Activated CD4-positive, CD25-positive, alpha-beta regulatory T cell (primary cell): Measurements from ENCODE around the gene FOXR1.
A peak's percentile ranks its signal among the peaks of the same experiment; 100 is the strongest.

Experiments used
- DNase-seq, 4 experiments: peaks; one replicate each; lab custom pipeline; 2025; lab: John Stamatoyannopoulos, UW

The FOXR1 gene

DNA sequence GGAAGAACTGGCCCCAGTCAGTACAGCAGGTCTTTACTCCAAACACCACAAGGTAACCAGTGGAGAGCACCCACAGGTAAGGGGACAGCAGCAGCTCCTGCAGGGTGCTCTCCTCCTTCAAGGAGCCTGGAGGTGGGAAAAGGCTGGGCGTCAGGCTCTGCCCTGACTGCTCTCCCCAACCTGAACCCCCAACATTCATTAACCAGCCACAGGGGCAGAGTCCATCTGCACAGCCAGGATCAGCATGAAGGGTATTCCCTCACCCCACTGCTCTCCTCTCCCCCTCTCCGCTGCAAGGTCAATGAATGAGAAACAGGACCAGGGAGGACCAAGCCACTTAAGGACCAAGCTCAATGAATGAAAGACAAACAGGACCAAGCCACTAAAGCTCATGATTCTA is 55.4 kb downstream of the FOXR1 start:
- no peak for DNase-seq

GRCh38 chr11:119027561-119028345 is 56.2 kb downstream of the FOXR1 start:
- DNase-seq = no peak

GRCh38 chr11:119028346-119029068 is 56.9 kb downstream of the FOXR1 start:
- DNase-seq = no peak

DNA sequence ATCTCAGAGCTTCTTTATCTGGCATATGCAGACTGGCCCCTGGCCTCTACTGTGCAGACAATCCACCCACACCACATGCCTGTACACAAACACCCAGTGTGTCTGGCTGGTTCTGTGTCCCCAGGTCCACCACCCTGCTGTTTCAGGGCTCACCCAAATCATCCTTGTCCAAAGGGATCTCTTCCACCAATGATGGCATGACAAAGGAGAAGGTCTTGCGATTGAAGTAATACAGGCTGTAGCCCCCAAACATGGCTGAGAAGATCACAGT is 57.4 kb downstream of the FOXR1 start:
- DNase-seq = no peak

DNA sequence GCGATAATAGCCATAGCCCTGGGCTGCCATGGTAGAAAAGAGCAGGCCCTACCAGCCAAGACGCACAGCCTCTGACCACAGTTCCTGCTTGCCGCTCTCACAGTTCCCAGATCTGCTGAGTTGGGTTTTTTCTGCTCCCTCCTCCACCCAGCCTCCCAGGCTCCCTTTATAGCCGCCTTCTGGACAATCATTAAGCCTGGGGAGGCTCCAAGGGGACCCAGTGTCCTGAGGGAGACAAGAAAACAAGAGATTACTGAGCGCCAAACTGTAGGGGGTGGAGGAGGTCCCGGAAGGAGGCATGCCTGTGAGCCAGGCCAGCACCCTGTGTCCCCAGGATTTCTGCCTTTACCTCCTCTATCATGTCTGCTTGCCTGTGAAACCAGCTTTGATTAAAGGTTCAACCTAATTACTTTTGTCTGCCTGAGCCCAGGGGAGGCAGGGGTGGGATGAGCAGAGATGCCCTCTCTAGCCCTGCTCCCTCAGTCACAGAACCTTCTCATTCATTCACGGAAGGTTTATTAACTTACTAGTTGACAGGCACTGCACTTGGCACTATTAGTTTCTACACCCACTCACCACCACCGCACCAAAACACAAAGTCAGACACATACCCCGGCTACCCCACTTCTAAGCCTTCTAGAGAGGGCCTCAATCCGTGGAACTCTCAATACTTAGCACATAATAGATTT is 57.9 kb downstream of the FOXR1 start:
- DNase-seq = no peak

DNA sequence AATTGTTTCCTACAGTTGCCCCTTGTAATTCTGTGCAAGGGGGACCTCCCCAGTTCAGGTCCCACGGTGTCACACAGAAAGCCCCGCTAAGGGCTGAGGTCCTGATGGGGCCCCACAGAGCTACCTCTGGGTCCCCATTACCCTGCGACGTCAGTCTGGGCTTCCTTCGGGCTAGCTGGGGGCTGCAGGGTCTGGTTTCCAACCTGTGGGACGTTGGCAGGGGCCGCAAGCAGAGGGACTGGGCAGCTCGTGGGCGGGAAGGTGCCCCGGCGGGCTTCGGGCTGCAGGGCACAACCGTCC is 58.4 kb downstream of the FOXR1 start:
- no peak for DNase-seq

DNA sequence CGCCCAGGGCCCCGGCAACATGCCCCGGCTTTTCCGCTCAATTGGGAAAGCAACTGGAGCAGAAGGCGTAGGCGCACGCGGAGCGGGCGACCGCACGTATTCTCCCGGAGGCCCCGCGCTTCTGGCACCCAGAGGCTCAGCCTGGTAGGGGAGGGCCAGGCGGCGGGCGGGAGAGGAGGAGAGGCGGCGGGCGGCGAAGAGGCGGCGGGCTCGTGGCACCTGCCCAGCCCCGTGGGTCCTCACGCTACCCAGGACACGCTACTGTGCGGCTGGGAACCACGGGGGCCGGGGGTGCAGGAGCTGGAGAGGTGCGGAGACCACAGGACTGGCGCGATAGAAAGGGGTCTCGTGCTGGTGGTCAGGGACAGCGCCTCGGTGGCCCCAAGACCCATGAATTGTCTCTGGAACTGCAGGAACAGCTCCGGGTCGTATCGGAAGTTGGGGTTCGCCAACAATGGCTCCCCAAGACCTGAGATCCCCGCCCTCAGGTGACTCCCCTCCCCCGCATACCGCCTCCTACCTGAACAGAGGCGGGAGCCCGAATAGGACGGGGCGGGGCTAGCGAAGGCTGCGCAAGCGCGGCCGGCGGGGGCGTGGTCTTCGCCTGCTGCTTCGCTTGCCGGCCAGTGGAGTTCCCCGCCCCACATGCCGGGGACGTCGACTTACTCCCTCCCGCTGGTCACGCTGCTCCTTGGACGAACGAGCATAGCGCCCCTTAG is 58.9 kb downstream of the FOXR1 start, which contains the start of gene SLC37A4:
Gene SLC37A4, minus strand, starts transcription at position 549 of the 719 bp plus-strand sequence.
- DNase-seq = peak; percentile 91 to 98 (median 96)
